ENCODE results near the gene ABCF3. TPM values are rescaled to one million over a fixed set of nuclear protein-coding genes. Genes with fewer than 3 reads are reported as not detected.

Gene ABCF3
- total RNA-seq, 1 donor from 2014 or later, result 94.0 TPM

DNA sequence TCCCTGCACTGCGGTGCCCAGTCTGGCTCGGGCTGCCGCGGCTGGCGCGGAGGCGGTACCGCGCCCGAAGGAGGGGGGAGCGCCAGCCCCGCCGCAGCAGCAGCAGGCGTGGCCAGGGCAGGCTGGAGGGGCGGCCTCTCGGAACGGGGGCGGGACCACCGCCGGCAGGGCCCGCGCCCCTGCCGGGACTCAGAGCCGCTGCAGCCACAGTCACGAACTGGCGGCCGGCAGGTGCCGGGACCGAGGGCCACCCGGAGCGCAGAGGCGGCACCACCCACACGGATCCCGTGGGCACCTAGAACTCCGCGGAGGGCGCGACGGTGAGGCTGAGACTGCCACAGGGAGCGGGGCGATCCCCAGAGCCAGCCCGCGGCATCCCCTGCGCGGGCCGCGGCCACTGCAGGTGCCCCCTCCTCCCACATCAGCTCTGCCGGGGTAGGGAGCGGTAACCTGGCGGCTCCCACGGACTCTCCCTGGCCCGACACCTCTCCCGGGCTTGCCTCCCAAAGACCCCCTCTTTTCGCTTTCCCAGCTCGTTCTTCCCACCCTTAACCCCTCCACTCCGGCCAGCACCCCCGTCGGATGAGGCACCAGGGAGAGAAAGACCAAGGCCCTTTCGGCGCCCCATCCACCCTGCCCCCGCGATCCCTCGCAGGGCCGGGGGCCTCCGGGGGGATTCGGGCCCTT lies 43.5 kb downstream of the ABCF3 start, which contains the start of gene VWA5B2:
TSS of gene VWA5B2 (plus strand) at position 192 of the 687 bp plus-strand sequence. CDS start 944 bp downstream, outside the sequence.
- Histone ChIP-seq H3K4me3 (peak within 1 kb of the TSS; percentile 44 to 47), H3K9me3 (no peaks in the 10 kb centered on the region), H3K27me3 (peaks cover 23% of the 10 kb centered on the region), H3K4me1 (peaks cover 19% of the 10 kb centered on the region), H3K36me3 (no peaks in the 10 kb centered on the region), H3K27ac (no peak within 1 kb of the TSS)
- no peak for DNase-seq (ENCODE audit: extremely low spot score in 2 of 2)
- intact Hi-C loops (cut with DNase I), result no loop called here
- TF ChIP-seq POLR2A (IDR thresholded peaks at IDR 0.05), result no peak
- no peak for TF ChIP-seq POLR2AphosphoS5 (IDR thresholded peaks at IDR 0.05; ENCODE audit: insufficient read depth in 1 of 2, low read depth in 1 of 2)
- TF ChIP-seq, protein P1, sequence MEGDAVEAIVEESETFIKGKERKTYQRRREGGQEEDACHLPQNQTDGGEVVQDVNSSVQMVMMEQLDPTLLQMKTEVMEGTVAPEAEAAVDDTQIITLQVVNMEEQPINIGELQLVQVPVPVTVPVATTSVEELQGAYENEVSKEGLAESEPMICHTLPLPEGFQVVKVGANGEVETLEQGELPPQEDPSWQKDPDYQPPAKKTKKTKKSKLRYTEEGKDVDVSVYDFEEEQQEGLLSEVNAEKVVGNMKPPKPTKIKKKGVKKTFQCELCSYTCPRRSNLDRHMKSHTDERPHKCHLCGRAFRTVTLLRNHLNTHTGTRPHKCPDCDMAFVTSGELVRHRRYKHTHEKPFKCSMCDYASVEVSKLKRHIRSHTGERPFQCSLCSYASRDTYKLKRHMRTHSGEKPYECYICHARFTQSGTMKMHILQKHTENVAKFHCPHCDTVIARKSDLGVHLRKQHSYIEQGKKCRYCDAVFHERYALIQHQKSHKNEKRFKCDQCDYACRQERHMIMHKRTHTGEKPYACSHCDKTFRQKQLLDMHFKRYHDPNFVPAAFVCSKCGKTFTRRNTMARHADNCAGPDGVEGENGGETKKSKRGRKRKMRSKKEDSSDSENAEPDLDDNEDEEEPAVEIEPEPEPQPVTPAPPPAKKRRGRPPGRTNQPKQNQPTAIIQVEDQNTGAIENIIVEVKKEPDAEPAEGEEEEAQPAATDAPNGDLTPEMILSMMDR (IDR thresholded peaks at IDR 0.05), result no peak

DNA sequence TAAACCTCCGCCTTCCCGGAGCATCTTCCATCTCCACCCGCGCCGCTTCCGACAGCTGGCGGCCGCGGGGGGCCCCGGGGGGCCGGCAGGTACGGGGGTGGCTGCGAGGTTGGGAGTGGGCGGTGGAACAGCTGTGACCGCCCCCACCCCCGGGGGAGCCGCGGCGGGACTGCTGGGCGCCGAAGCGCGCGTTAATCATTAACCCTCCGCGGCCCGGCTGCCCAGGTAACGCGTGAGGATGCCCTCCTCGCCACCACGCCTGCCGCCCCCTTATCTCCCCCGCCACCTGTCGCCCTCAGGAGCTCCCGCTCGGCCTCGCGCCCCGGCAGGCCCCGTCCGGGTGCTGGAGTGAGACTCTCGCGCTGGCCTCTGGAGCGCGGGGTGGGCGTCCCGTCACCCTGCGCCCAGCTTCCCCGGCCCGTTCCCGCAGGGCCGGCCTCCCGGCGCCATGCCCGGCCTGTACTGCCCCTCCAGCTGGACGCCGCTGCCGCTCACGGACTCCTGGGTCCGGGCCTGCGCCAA lies 44.1 kb downstream of the ABCF3 start:
- no peak overlapping the region for H3K27ac ChIP-seq
- no peak for DNase-seq (ENCODE audit: extremely low spot score in 2 of 2)
- peaks cover 19% of the 10 kb centered on the region for H3K4me1 ChIP-seq
- intact Hi-C loops (cut with DNase I), result no loop called here
- no peaks in the 10 kb centered on the region for H3K9me3 ChIP-seq
- TF ChIP-seq, protein P1 (IDR thresholded peaks at IDR 0.05), result no peak
- TF ChIP-seq POLR2AphosphoS5 (IDR thresholded peaks at IDR 0.05; ENCODE audit: insufficient read depth in 1 of 2, low read depth in 1 of 2) (no peak), POLR2A (IDR thresholded peaks at IDR 0.05) (no peak)
- H3K36me3 ChIP-seq, result no peaks in the 10 kb centered on the region
- peaks cover 23% of the 10 kb centered on the region for H3K27me3 ChIP-seq
- peak overlapping the region; percentile 44 to 47 for H3K4me3 ChIP-seq

DNA sequence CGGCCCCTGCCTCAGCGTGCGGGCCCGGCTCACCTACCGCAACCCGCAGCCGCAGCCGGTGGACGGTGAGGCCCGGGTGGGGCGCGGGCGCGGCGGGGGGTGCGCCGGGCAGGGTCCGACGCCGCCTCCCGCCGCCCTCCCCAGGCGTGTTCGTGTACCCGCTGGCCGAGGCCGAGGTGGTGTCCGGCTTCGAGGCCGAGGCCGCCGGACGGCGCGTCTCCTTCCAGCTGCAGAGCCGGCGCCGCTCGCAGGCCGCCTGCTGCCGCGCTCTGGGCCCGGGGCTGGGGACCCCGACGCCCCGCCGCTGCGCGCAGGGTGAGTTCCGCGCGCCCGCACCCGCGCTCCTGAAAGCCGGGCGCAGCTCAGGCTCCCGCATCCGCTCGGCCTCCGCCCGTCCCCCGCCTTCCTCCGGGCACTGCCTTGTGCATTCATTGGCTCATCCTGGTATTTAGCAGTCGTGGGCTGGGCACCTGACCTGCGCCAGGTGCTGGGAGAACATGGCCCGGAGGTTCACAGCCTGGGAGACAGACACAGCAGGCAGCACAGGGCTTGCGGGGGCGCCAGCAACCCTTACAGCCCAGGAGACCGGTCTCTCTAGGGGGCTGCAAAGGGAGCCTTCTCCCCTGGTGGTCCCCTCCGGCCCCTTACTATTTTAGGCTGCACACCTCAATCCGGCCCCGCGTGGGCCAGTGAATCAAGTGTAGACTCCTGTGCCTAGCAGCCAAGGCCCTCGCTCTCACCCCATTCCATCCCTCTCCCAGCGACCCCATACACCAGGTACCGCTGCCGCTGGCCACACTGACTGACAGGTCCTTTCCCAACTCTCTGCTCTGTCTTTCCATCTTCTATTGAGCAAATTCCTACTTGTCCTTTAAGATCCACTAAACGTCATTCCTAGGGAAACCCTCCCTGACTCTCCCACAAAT lies 44.9 kb downstream of the ABCF3 start:
- intact Hi-C loops (cut with DNase I), result no loop called here
- Histone ChIP-seq H3K27me3 (peaks cover 23% of the 10 kb centered on the region), H3K36me3 (no peaks in the 10 kb centered on the region), H3K27ac (no peak overlapping the region), H3K9me3 (no peaks in the 10 kb centered on the region), H3K4me3 (peak overlapping the region; percentile 44 to 47), H3K4me1 (peaks cover 19% of the 10 kb centered on the region)
- no peak for DNase-seq (ENCODE audit: extremely low spot score in 2 of 2)
- TF ChIP-seq POLR2A (IDR thresholded peaks at IDR 0.05), result no peak
- no peak for TF ChIP-seq POLR2AphosphoS5 (IDR thresholded peaks at IDR 0.05; ENCODE audit: insufficient read depth in 1 of 2, low read depth in 1 of 2)
- TF ChIP-seq, protein P1 (IDR thresholded peaks at IDR 0.05), result no peak

DNA sequence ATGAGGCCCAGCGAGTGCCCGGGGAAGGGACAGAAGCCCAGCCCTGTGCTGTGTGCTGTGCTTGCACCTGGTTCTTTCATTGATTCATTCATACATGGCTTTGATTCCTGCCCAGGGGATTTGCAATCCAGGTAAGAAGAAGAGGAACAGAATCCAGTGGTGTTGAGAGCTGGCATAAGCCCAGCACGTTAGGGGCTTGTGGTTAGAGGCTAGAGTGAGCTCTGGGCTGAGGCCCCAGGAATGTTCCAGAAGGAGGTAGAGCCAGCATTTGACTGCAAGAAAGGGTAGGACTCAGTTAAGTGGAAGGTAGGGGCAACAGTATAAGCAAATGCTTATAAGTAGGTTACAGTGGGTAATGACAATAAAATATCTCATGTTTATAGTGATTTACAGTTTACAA lies 45.7 kb downstream of the ABCF3 start:
- peaks cover 23% of the 10 kb centered on the region for H3K27me3 ChIP-seq
- H3K4me1 ChIP-seq, result peaks cover 19% of the 10 kb centered on the region
- intact Hi-C loops (cut with DNase I), result no loop called here
- TF ChIP-seq POLR2AphosphoS5 (IDR thresholded peaks at IDR 0.05; ENCODE audit: insufficient read depth in 1 of 2, low read depth in 1 of 2), result no peak
- TF ChIP-seq, protein P1 (IDR thresholded peaks at IDR 0.05), result no peak
- no peak for TF ChIP-seq POLR2A (IDR thresholded peaks at IDR 0.05)
- H3K36me3 ChIP-seq, result no peaks in the 10 kb centered on the region
- DNase-seq (ENCODE audit: extremely low spot score in 2 of 2), result no peak
- no peak overlapping the region for H3K4me3 ChIP-seq
- H3K27ac ChIP-seq, result no peak overlapping the region
- H3K9me3 ChIP-seq, result no peaks in the 10 kb centered on the region

Measured in vagina (tissue), 2 donors.